ENCODE results near the gene APBB2.
"Not testable (repeated sequence)": the region's sequence is repeated elsewhere in the genome, so short reads cannot be mapped to it uniquely, and the experiment has no call there.

APBB2 gene

GRCh38 chr4:40933272-40934053 is 280.9 kb downstream of the APBB2 start:
- Histone ChIP-seq H3K27me3 (ENCODE audit: control insufficient read depth, insufficient read depth, low read length) (no peaks in the 10 kb centered on the region), H3K9ac (ENCODE audit: low read depth, low read length) (no peak overlapping the region), H3K4me3 (ENCODE audit: low read depth, low read length) (no peak overlapping the region), H3K36me3 (ENCODE audit: control insufficient read depth, insufficient read depth, low read length) (no peaks in the 10 kb centered on the region), H3K9me3 (ENCODE audit: control insufficient read depth, insufficient read depth, low read length) (no peaks in the 10 kb centered on the region), H3K4me1 (ENCODE audit: control insufficient read depth, insufficient read depth, low read length) (peaks cover 10% of the 10 kb centered on the region)

GRCh38 chr4:40931841-40932240 is 282.5 kb downstream of the APBB2 start:
- Histone ChIP-seq H3K27me3 (ENCODE audit: control insufficient read depth, insufficient read depth, low read length) (no peaks in the 10 kb centered on the region), H3K9ac (ENCODE audit: low read depth, low read length) (no peak overlapping the region), H3K9me3 (ENCODE audit: control insufficient read depth, insufficient read depth, low read length) (no peaks in the 10 kb centered on the region), H3K36me3 (ENCODE audit: control insufficient read depth, insufficient read depth, low read length) (no peaks in the 10 kb centered on the region), H3K4me1 (ENCODE audit: control insufficient read depth, insufficient read depth, low read length) (peaks cover 10% of the 10 kb centered on the region), H3K4me3 (ENCODE audit: low read depth, low read length) (no peak overlapping the region)

- Histone ChIP-seq H3K9ac (ENCODE audit: low read depth, low read length) (no peak overlapping the region), H3K27me3 (ENCODE audit: control insufficient read depth, insufficient read depth, low read length) (no peaks in the 10 kb centered on the region), H3K4me3 (ENCODE audit: low read depth, low read length) (no peak overlapping the region), H3K4me1 (ENCODE audit: control insufficient read depth, insufficient read depth, low read length) (peaks cover 10% of the 10 kb centered on the region), H3K36me3 (ENCODE audit: control insufficient read depth, insufficient read depth, low read length) (no peaks in the 10 kb centered on the region), H3K9me3 (ENCODE audit: control insufficient read depth, insufficient read depth, low read length) (no peaks in the 10 kb centered on the region)
Measured at GRCh38 chr4:40931238-40931637, 283.1 kb downstream of the APBB2 start.

GRCh38 chr4:40927074-40927473 is 287.3 kb downstream of the APBB2 start:
- H3K9me3 ChIP-seq (ENCODE audit: control insufficient read depth, insufficient read depth, low read length) = no peaks in the 10 kb centered on the region
- H3K4me3 ChIP-seq (ENCODE audit: low read depth, low read length) = no peak overlapping the region
- H3K36me3 ChIP-seq (ENCODE audit: control insufficient read depth, insufficient read depth, low read length) = no peaks in the 10 kb centered on the region
- H3K4me1 ChIP-seq (ENCODE audit: control insufficient read depth, insufficient read depth, low read length) = peaks cover 3% of the 10 kb centered on the region
- no peak overlapping the region for H3K9ac ChIP-seq (ENCODE audit: low read depth, low read length)
- H3K27me3 ChIP-seq (ENCODE audit: control insufficient read depth, insufficient read depth, low read length) = no peaks in the 10 kb centered on the region

- no peaks in the 10 kb centered on the region for H3K4me1 ChIP-seq (ENCODE audit: control insufficient read depth, insufficient read depth, low read length)
- no peaks in the 10 kb centered on the region for H3K36me3 ChIP-seq (ENCODE audit: control insufficient read depth, insufficient read depth, low read length)
Measured at GRCh38 chr4:40924793-40925117, 289.6 kb downstream of the APBB2 start.

GRCh38 chr4:40924096-40924792 is 290.1 kb downstream of the APBB2 start:
- Histone ChIP-seq H3K9me3 (ENCODE audit: control insufficient read depth, insufficient read depth, low read length) (no peaks in the 10 kb centered on the region), H3K9ac (ENCODE audit: low read depth, low read length) (no peak overlapping the region), H3K36me3 (ENCODE audit: control insufficient read depth, insufficient read depth, low read length) (no peaks in the 10 kb centered on the region), H3K4me3 (ENCODE audit: low read depth, low read length) (no peak overlapping the region), H3K27me3 (ENCODE audit: control insufficient read depth, insufficient read depth, low read length) (no peaks in the 10 kb centered on the region), H3K4me1 (ENCODE audit: control insufficient read depth, insufficient read depth, low read length) (no peaks in the 10 kb centered on the region)

More at GRCh38 chr4:40924793-40925117, 289.6 kb downstream of the APBB2 start:
- no peak overlapping the region for H3K4me3 ChIP-seq (ENCODE audit: low read depth, low read length)
- H3K9me3 ChIP-seq (ENCODE audit: control insufficient read depth, insufficient read depth, low read length) = no peaks in the 10 kb centered on the region
- H3K27me3 ChIP-seq (ENCODE audit: control insufficient read depth, insufficient read depth, low read length) = no peaks in the 10 kb centered on the region
- no peak overlapping the region for H3K9ac ChIP-seq (ENCODE audit: low read depth, low read length)

- Histone ChIP-seq H3K9ac (ENCODE audit: low read depth, low read length) (no peak overlapping the region), H3K9me3 (ENCODE audit: control insufficient read depth, insufficient read depth, low read length) (no peaks in the 10 kb centered on the region), H3K4me1 (ENCODE audit: control insufficient read depth, insufficient read depth, low read length) (peaks cover 4% of the 10 kb centered on the region), H3K4me3 (ENCODE audit: low read depth, low read length) (no peak overlapping the region), H3K36me3 (ENCODE audit: control insufficient read depth, insufficient read depth, low read length) (no peaks in the 10 kb centered on the region), H3K27me3 (ENCODE audit: control insufficient read depth, insufficient read depth, low read length) (no peaks in the 10 kb centered on the region)
Measured at GRCh38 chr4:40923316-40924095, 290.8 kb downstream of the APBB2 start.

- H3K9me3 ChIP-seq (ENCODE audit: control insufficient read depth, insufficient read depth, low read length); H3K27me3 ChIP-seq (ENCODE audit: control insufficient read depth, insufficient read depth, low read length); H3K9ac ChIP-seq (ENCODE audit: low read depth, low read length); H3K4me3 ChIP-seq (ENCODE audit: low read depth, low read length); H3K36me3 ChIP-seq (ENCODE audit: control insufficient read depth, insufficient read depth, low read length); H3K4me1 ChIP-seq (ENCODE audit: control insufficient read depth, insufficient read depth, low read length): not testable (repeated sequence)
Measured at GRCh38 chr4:40919976-40920375, 294.4 kb downstream of the APBB2 start.

GRCh38 chr4:40918330-40918729 is 296.0 kb downstream of the APBB2 start:
- peaks cover 4% of the 10 kb centered on the region for H3K4me1 ChIP-seq (ENCODE audit: control insufficient read depth, insufficient read depth, low read length)
- no peaks in the 10 kb centered on the region for H3K9me3 ChIP-seq (ENCODE audit: control insufficient read depth, insufficient read depth, low read length)
- H3K9ac ChIP-seq (ENCODE audit: low read depth, low read length) = no peak overlapping the region
- no peak overlapping the region for H3K4me3 ChIP-seq (ENCODE audit: low read depth, low read length)
- H3K36me3 ChIP-seq (ENCODE audit: control insufficient read depth, insufficient read depth, low read length) = no peaks in the 10 kb centered on the region
- H3K27me3 ChIP-seq (ENCODE audit: control insufficient read depth, insufficient read depth, low read length) = no peaks in the 10 kb centered on the region

- Histone ChIP-seq H3K4me1 (ENCODE audit: control insufficient read depth, insufficient read depth, low read length) (peaks cover 4% of the 10 kb centered on the region), H3K27me3 (ENCODE audit: control insufficient read depth, insufficient read depth, low read length) (no peaks in the 10 kb centered on the region), H3K4me3 (ENCODE audit: low read depth, low read length) (no peak overlapping the region), H3K36me3 (ENCODE audit: control insufficient read depth, insufficient read depth, low read length) (no peaks in the 10 kb centered on the region), H3K9ac (ENCODE audit: low read depth, low read length) (no peak overlapping the region), H3K9me3 (ENCODE audit: control insufficient read depth, insufficient read depth, low read length) (no peaks in the 10 kb centered on the region)
Measured at GRCh38 chr4:40916880-40917279, 297.5 kb downstream of the APBB2 start.

- no peak overlapping the region for H3K4me3 ChIP-seq (ENCODE audit: low read depth, low read length)
- H3K4me1 ChIP-seq (ENCODE audit: control insufficient read depth, insufficient read depth, low read length) = peaks cover 4% of the 10 kb centered on the region
- no peak overlapping the region for H3K9ac ChIP-seq (ENCODE audit: low read depth, low read length)
- no peaks in the 10 kb centered on the region for H3K36me3 ChIP-seq (ENCODE audit: control insufficient read depth, insufficient read depth, low read length)
- H3K27me3 ChIP-seq (ENCODE audit: control insufficient read depth, insufficient read depth, low read length) = no peaks in the 10 kb centered on the region
- H3K9me3 ChIP-seq (ENCODE audit: control insufficient read depth, insufficient read depth, low read length) = no peaks in the 10 kb centered on the region
Measured at GRCh38 chr4:40916218-40916555, 298.2 kb downstream of the APBB2 start.
